Adrenal gland (tissue), 12 donors: ENCODE results near the gene HHAT. TPM values are rescaled to one million over a fixed set of nuclear protein-coding genes. Genes with fewer than 3 reads are reported as not detected.
A peak's percentile ranks its signal among the peaks of the same experiment; 100 is the strongest.

Experiments used
- DNase-seq, 7 donors: peaks; one replicate each; pipeline ENCODE4 v3.0.0-alpha.2; 2019 to 2020
- H3K27ac ChIP-seq, 5 donors: fragments of 200-600 bp; sonication (generic) in 4 of 5; 1 replicate in 3 of 5; 2 replicates in 2 of 5; pipeline versions ENCODE4 v1.5.1 to v1.8.0; 2016 to 2020; ENCODE audit warnings: mild to moderate bottlenecking in 1 of 5
- H3K27me3 ChIP-seq: fragments of 200-600 bp; 2 replicates; pipeline ENCODE4 v1.8.0; 2021
- H3K36me3 ChIP-seq, 2 donors: fragments of 200-600 bp; replicated peaks in 1 of 2; 1 replicate in 1 of 2; 2 replicates in 1 of 2; pipeline versions ENCODE4 v1.5.1 to v1.8.0; 2018 to 2022
- H3K4me1 ChIP-seq, 2 donors: fragments of 200-600 bp; replicated peaks in 1 of 2; 1 replicate in 1 of 2; 2 replicates in 1 of 2; pipeline versions ENCODE4 v1.5.1 to v1.8.0; 2018 to 2021
- H3K4me3 ChIP-seq, 4 donors: fragments of 200-600 bp; sonication (generic) in 3 of 4; one replicate each; pipeline ENCODE4 v1.5.1; 2016 to 2018
- H3K9me3 ChIP-seq, 3 donors: fragments of 200-600 bp; sonication (generic) in 1 of 3; replicated peaks in 1 of 3; 1 replicate in 2 of 3; 2 replicates in 1 of 3; pipeline versions ENCODE4 v1.5.1 to v1.8.0; 2016 to 2021
- POLR2A ChIP-seq, 2 donors: fragments of 450-650 bp; IDR thresholded peaks; one replicate each; pipeline ENCODE4 v1.6.1; 2017; ENCODE audit warnings: antibody characterized with exemption in 2 of 2, mild to moderate bottlenecking in 2 of 2, moderate library complexity in 1 of 2
- WGBS, 4 donors: extraction: QIAGEN DNeasy Blood & Tissue Kit in 2 of 4; methylation state at CpG; one replicate each; pipeline versions ENCODE4 v1.1.5 to v1.1.7; 2013 to 2017; 5-methylcytosine and 5-hydroxymethylcytosine counted together
- intact Hi-C, 2 donors: fragments of 100-400 bp; cut with DNase I; formaldehyde crosslinking; loops; one replicate each; pipeline versions ENCODE4 v1.14.1 to v1.15.0; 2022 to 2023
- polyA plus RNA-seq, 3 donors: library from polyadenylated mRNA; stranded (reverse); fragments of 200-250 nt in 2 of 3; fragments of 350-450 nt in 1 of 3; fragmentation: Illumina TruSeq in 1 of 3; extraction: RNeasy Lipid Tissue Mini Kit (QIAGEN cat#74804) in 1 of 3; gene quantifications; one replicate each; pipeline ENCODE4 v1.2.3, GENCODE V29; 2013 to 2014
- total RNA-seq, 9 donors: library from RNA; depleted of rRNA in 4 of 9; stranded (reverse); fragments of >200 nt in 4 of 9; fragments of 120-200 nt in 1 of 9; fragmentation: NEBNext Ultra II Directional in 1 of 9; extraction: Animal tissue kit (Norgen Biotek cat#: 25700) in 1 of 9; gene quantifications; one replicate each; pipeline versions ENCODE4 v1.1.0 to v1.2.4, GENCODE V29; 2013 to 2023
- TF ChIP-seq, protein P1 (sequence below), 6 experiments: fragments of 450-650 bp in 4 of 6; fragments of 200-600 bp in 2 of 6; sonication (generic) in 1 of 6; IDR thresholded peaks; 1 replicate in 5 of 6; 2 replicates in 1 of 6; pipeline versions ENCODE4 v1.5.1 to v1.8.0; 2016 to 2021; ENCODE audit warnings: antibody characterized with exemption in 6 of 6, mild to moderate bottlenecking in 2 of 6, moderate library complexity in 1 of 6
- donor health status: healthy with polysubstance abuse.
- donor health status: Bipolar disorder and iron deficiency.
- donor health status: DM: yes; HTN: yes; CAD: no.
- donor health status: DM: no; HTN: no; CAD: no.
- donor health status: DM: no; HTN: no; CAD: no.
- donor health status: DM: yes; HTN: yes; CAD: no.

Gene HHAT
- total and polyA plus RNA-seq, 12 donors = 3.1 to 26.7 (median 12.3) TPM

DNA sequence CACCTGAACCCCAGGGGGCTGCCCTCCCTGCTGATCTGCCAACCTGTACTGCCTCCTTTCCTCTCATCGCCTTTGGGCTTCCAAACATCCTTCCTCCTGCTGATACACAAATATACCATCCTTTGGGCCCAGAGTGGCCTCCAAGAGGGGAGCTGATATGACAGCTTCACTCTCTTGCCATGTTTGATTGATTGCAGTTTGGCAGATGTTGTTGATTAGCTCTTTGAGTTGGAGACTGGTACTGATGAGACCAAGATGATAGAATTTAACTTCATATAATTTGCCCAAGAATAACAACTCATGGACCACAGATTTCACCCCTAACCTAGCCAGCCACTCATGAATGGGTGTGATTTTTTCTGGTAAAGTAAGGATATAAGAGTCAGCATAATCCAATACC, 227.8 kb downstream of the HHAT start:
- peaks cover 0 to 3% of the 10 kb centered on the region in 2 donors for H3K4me1 ChIP-seq
- no peaks in the 10 kb centered on the region for H3K36me3 ChIP-seq
- no peaks in the 10 kb centered on the region for H3K27me3 ChIP-seq
- 87 to 100% (median 97%) methylated on average over 1 of the region's 1 CpG for WGBS, 4 donors
- H3K27ac ChIP-seq = no peak overlapping the region
- TF ChIP-seq, protein P1, sequence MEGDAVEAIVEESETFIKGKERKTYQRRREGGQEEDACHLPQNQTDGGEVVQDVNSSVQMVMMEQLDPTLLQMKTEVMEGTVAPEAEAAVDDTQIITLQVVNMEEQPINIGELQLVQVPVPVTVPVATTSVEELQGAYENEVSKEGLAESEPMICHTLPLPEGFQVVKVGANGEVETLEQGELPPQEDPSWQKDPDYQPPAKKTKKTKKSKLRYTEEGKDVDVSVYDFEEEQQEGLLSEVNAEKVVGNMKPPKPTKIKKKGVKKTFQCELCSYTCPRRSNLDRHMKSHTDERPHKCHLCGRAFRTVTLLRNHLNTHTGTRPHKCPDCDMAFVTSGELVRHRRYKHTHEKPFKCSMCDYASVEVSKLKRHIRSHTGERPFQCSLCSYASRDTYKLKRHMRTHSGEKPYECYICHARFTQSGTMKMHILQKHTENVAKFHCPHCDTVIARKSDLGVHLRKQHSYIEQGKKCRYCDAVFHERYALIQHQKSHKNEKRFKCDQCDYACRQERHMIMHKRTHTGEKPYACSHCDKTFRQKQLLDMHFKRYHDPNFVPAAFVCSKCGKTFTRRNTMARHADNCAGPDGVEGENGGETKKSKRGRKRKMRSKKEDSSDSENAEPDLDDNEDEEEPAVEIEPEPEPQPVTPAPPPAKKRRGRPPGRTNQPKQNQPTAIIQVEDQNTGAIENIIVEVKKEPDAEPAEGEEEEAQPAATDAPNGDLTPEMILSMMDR (IDR thresholded peaks at IDR 0.05) = no peak
- TF ChIP-seq POLR2A (IDR thresholded peaks at IDR 0.05) = no peak
- DNase-seq = no peak
- H3K9me3 ChIP-seq = no peaks in the 10 kb centered on the region
- intact Hi-C loops = no loop called here
- H3K4me3 ChIP-seq = no peak overlapping the region

DNA sequence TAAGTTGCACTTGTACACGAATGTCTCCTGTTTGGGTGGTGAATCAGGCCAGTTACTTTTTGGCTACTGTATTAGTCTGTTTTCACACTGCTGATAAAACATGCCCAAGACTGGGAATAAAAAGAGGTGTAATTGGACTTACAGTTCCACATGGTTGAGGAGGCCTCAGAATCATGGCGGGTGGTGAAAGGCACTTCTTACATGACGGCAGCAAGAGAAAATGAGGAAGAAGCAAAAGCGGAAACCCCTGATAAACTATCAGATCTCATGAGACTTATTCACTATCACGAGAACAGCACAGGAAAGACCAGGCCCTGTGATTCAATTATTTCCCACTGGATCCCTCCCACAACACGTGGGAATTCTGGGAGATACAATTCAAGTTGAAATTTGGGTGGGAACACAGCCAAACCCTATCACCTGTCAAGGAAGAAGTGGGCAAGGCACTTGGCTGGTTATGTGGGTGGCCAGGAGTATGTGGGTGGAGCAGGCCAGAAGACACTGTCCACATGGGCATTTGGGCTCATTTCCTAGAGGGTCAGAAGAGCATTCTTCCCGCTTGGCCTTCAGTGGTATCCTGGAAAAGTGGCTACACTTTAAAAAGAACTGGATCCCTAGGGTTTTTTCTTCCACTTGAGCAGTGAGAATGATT, 228.8 kb downstream of the HHAT start:
- DNase-seq = no peak
- TF ChIP-seq POLR2A (IDR thresholded peaks at IDR 0.05) = no peak
- TF ChIP-seq, protein P1 (IDR thresholded peaks at IDR 0.05) = no peak
- no peaks in the 10 kb centered on the region for H3K4me1 ChIP-seq
- H3K9me3 ChIP-seq = no peaks in the 10 kb centered on the region
- H3K36me3 ChIP-seq = no peaks in the 10 kb centered on the region
- WGBS, 4 donors = 91 to 97% (median 92%) methylated on average over 7 of the region's 7 CpGs
- no peak overlapping the region for H3K27ac ChIP-seq
- H3K4me3 ChIP-seq = no peak overlapping the region
- intact Hi-C loops = no loop called here
- H3K27me3 ChIP-seq = no peaks in the 10 kb centered on the region

DNA sequence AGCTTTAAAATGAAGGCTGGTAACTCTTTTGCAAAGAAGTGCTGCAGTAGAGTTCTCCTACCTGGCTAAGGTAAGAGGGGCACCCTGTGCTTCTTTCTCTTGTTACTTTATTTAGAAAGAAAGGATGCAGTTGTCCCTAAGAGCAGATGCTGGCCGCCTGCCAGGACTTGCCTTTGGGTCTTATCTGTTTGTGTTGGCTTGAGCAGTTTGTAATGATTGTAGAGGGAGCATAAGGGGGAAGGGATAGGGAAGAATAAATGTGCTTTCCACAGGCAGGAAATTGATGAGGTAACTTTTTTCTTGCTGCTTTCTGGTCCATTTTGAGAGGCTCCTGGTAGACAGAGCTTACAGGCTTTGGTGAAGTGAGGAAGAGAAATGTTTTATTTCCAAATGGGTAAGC, 229.6 kb downstream of the HHAT start:
- intact Hi-C loops = no loop called here
- H3K4me1 ChIP-seq = no peaks in the 10 kb centered on the region
- H3K27ac ChIP-seq = no peak overlapping the region
- TF ChIP-seq POLR2A (IDR thresholded peaks at IDR 0.05) = no peak
- TF ChIP-seq, protein P1 (IDR thresholded peaks at IDR 0.05) = no peak
- no peak overlapping the region for H3K4me3 ChIP-seq
- H3K27me3 ChIP-seq = no peaks in the 10 kb centered on the region
- no peaks in the 10 kb centered on the region for H3K36me3 ChIP-seq
- H3K9me3 ChIP-seq = no peaks in the 10 kb centered on the region
- 18 to 31% (median 25%) methylated on average over 1 of the region's 1 CpG for WGBS, 4 donors
- DNase-seq = peak; percentile 17 to 78 (median 57)

- no peak overlapping the region for H3K4me3 ChIP-seq
- WGBS, 4 donors = 51 to 60% (median 59%) methylated on average over 2 of the region's 2 CpGs
- no peaks in the 10 kb centered on the region for H3K4me1 ChIP-seq
- no peaks in the 10 kb centered on the region for H3K36me3 ChIP-seq
- H3K9me3 ChIP-seq = no peaks in the 10 kb centered on the region
- TF ChIP-seq, protein P1 (IDR thresholded peaks at IDR 0.05) = no peak
- TF ChIP-seq POLR2A (IDR thresholded peaks at IDR 0.05) = no peak
- no peaks in the 10 kb centered on the region for H3K27me3 ChIP-seq
- H3K27ac ChIP-seq = no peak overlapping the region
- no peak for DNase-seq
- intact Hi-C loops = no loop called here
These were observed 236.6 kb downstream of the HHAT start for GRCh38 chr1:210565306-210565705.
